MG63 (cell line): Measurements from ENCODE around the gene ABCD3. TPM values are rescaled to one million over a fixed set of nuclear protein-coding genes. Genes with fewer than 3 reads are reported as not detected.
"Not testable (repeated sequence)": the region's sequence is repeated elsewhere in the genome, so short reads cannot be mapped to it uniquely, and the experiment has no call there.

ENCODE experiments used
- DNase-seq: peaks from one replicate; pipeline ENCODE4 v3.0.0-alpha.2; 2020
- H3K27me3 ChIP-seq: fragments of 250-450 bp; sonication (Bioruptor Pico); 2 replicates; pipeline ENCODE4 v1.5.1; 2020; ENCODE audit warnings: mild to moderate bottlenecking, moderate library complexity
- H3K36me3 ChIP-seq: fragments of 250-450 bp; sonication (Bioruptor Pico); 2 replicates; pipeline ENCODE4 v1.5.1; 2020; ENCODE audit warnings: mild to moderate bottlenecking, moderate library complexity
- H3K4me3 ChIP-seq: fragments of 250-450 bp; sonication (Bioruptor Pico); 2 replicates; pipeline ENCODE4 v1.5.1; 2020; ENCODE audit warnings: mild to moderate bottlenecking, moderate library complexity
- H3K9me3 ChIP-seq: fragments of 250-450 bp; sonication (Bioruptor Pico); 2 replicates; pipeline ENCODE4 v1.5.1; 2020; ENCODE audit warnings: mild to moderate bottlenecking, moderate library complexity
- total RNA-seq: library from RNA; depleted of rRNA; stranded (reverse); fragments of >200 nt; shearing (Covaris generic); gene quantifications from 2 replicates; pipeline ENCODE4 v1.2.3, GENCODE V29; 2014; ENCODE audit warnings: low replicate concordance

ABCD3 gene
- total RNA-seq, 1 experiment from 2014 or later = 39.3 TPM

DNA sequence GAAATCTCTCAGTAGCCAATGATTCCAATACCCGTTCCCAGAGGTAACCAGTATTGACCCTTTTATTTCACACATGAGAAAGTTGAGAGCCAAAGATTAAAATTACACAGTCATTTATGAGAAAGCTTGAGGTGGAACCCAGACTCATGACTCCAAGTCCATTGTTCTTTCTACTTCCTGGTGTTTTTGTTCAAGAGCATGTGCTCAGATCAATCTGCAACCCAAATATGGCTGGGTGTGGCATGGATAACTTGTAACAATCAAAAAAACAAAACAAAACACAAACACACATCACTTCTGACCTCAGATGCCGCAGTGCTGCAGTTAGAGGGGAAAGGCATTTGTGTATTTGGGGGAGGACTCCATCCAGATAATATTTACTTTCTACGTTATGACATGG, 18.7 kb upstream of the ABCD3 start:
- H3K9me3 ChIP-seq = no peaks in the 10 kb centered on the region; the same call in 1 of the 2 replicates
- H3K4me3 ChIP-seq = no peak overlapping the region
- no peaks in the 10 kb centered on the region for H3K27me3 ChIP-seq
- H3K36me3 ChIP-seq = no peaks in the 10 kb centered on the region
- no peak for DNase-seq

DNA sequence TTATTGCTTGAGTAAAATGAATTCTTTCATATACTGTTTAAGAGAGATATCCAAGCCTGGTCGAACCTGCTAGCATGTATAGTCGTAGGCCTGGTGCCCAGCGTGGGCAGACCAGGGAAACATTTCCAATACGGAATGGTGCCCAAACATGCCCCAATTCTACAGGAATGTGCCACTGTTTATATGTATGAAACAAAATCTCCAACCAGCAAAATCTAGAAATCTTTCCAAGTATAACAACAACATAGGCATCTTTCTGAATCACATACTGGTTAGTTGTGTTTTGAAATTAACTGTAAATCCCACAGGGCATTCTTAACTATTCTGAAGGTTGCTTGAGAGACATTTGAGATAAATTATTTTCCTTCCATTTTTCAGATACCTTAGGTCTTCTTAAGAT, 17.0 kb upstream of the ABCD3 start:
- Histone ChIP-seq H3K27me3 (no peaks in the 10 kb centered on the region), H3K9me3 (no peaks in the 10 kb centered on the region; the same call in 1 of the 2 replicates), H3K4me3 (no peak overlapping the region), H3K36me3 (no peaks in the 10 kb centered on the region)
- peak; percentile 86 for DNase-seq

DNA sequence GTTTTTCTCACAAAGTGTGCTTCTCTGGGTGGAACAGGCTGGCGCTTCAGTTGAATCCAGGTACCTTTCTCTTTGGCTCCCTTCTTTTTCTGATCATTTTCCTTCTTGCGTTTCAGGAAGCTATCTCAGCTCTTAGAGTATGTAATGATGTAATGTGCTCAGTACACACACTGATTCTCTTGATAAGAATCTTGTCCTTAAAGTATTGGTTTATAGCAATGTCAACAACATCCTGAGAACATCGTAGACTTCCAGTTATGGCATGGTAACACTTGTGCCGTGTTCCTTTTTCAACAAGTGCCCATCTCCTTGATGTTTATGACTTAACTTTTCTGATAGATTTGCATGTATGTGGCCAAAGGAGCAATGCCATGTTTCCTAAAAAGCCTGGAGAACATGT, 11.7 kb upstream of the ABCD3 start:
- Histone ChIP-seq H3K27me3 (no peaks in the 10 kb centered on the region), H3K9me3 (no peaks in the 10 kb centered on the region), H3K36me3 (no peaks in the 10 kb centered on the region), H3K4me3 (no peak overlapping the region)
- no peak for DNase-seq

DNA sequence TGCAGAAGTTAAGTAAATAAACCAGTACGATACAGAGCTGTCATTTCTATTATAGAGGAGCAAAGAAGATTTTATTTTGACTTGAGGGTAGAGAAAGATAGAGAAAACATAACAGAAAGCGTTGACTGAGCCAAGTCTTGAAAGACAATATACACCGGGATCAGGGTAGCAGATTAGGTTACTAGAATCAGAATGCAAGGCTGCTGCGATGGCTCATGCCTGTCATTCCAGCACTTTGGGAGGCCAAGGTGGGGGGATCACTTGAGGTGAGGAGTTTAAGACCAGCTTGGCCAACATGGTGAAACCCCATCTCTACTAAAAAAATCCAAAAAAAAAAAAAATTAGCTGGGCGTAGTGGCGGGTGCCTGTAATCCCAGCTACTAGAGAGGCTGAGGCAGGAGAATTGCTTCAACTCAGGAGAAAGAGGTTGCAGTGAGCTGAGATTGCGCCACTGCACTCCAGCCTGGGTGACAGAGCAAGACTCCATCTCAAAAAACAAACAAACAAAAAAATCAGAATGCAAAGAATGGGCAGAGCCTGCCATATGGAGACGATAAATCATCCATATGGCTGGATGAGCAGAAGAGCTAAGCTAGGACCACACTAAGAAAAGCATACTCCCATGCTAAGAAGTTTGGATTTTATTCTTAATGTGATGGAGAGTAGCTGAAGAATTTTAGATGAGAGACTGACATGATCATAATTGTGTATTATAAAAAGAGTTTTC, 9.9 kb upstream of the ABCD3 start:
- no peaks in the 10 kb centered on the region for H3K36me3 ChIP-seq
- no peak overlapping the region for H3K4me3 ChIP-seq
- H3K9me3 ChIP-seq = no peaks in the 10 kb centered on the region
- no peaks in the 10 kb centered on the region for H3K27me3 ChIP-seq
- DNase-seq = peak; percentile 33

DNA sequence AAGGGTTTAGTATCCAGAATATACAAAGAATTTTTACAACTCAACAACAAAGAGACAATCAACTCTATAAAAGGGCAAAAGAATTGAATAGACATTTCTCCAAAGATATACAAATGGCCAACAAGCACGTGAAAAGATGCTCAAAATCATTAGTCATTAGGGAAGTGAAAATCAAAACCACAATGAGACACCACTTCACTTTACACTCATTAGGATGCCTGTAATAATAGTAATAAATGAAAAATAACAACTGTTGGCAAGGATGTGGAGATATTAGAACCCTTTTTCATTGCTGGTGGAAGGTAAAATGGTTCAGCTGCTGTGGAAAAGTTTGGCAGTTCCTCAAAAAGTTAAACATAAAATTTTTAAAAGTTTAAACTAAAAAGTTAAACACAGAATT, 7.0 kb upstream of the ABCD3 start:
- no peaks in the 10 kb centered on the region for H3K27me3 ChIP-seq
- no peak for DNase-seq
- H3K4me3 ChIP-seq = no peak overlapping the region
- H3K36me3 ChIP-seq = no peaks in the 10 kb centered on the region
- H3K9me3 ChIP-seq = no peaks in the 10 kb centered on the region

DNA sequence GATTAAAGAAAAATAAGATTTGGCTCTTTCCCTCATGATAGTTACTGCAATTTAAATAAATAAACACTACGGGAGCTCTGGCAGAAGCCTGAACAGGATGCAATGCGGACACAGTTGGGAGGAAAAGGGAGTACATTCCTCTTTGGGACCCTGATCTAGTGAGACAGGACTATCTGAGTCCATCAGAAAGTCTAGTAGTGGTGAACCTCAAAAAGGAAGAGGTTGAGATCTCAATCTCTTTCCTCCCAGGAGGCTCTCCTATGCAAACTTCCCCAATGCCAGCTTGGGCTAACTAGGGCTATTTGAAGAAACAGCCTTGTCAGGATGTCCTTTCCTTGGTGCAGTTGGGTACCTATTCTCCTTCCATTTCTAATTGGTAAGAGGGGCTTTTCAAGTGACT, 4.9 kb upstream of the ABCD3 start:
- Histone ChIP-seq H3K36me3 (no peaks in the 10 kb centered on the region), H3K4me3 (no peak overlapping the region), H3K27me3 (no peaks in the 10 kb centered on the region), H3K9me3 (no peaks in the 10 kb centered on the region)
- no peak for DNase-seq

DNA sequence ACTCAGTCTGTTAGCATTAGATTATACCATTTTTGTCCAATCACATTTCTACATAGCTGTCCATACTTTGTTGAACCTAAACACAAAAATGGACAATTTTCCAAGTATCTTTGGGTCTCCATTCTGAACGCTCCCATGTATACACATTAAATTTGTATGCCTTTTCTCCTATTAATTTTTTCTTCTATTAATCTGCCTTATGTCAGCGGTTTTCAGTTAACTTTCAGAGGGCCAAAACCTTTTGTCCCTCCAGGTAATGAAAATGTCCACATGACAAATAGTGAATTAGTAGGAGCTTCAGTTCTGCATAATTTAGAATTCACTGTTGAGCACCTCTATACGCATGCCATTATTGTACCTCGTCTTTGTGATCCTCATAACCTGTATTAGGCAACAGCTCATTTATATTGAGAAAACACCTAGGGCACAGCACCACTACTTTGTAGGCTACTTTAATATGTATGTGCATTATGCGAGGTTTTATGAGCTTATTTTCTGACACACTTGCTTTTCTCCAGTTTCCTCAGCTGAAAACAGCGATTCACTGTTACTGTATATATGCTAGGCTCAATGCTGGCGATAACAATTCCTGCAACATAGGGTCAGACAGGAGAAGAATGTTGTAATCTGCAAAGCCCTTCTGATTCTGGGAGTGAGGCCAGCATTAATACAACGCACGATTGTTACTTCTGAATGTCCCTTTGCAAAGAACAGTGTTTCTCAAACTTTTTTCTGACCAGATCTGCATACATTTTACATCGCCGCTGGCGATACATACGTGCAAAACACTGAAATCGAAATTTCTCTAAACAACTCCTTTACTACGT, 1.1 kb upstream of the ABCD3 start:
- H3K27me3 ChIP-seq = no peaks in the 10 kb centered on the region
- peak; percentile 56 for DNase-seq
- H3K9me3 ChIP-seq = no peaks in the 10 kb centered on the region
- H3K4me3 ChIP-seq = peak overlapping the region; percentile 94
- no peaks in the 10 kb centered on the region for H3K36me3 ChIP-seq

DNA sequence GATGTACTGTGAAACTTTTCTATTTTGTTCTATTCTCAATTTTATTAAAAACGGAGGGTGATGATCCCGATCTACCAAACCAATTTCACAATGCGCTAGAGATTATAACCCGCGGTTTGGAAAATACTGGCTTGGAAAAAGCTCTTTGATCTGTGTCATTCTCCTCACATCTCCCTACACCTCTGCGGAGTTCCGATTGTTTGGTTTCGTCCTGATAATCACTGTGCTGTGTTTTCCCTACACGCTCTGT, 536 bp upstream of the ABCD3 start:
- H3K4me3 ChIP-seq = peak overlapping the region; percentile 94
- H3K9me3 ChIP-seq = no peaks in the 10 kb centered on the region
- no peaks in the 10 kb centered on the region for H3K36me3 ChIP-seq
- no peak for DNase-seq
- no peaks in the 10 kb centered on the region for H3K27me3 ChIP-seq

DNA sequence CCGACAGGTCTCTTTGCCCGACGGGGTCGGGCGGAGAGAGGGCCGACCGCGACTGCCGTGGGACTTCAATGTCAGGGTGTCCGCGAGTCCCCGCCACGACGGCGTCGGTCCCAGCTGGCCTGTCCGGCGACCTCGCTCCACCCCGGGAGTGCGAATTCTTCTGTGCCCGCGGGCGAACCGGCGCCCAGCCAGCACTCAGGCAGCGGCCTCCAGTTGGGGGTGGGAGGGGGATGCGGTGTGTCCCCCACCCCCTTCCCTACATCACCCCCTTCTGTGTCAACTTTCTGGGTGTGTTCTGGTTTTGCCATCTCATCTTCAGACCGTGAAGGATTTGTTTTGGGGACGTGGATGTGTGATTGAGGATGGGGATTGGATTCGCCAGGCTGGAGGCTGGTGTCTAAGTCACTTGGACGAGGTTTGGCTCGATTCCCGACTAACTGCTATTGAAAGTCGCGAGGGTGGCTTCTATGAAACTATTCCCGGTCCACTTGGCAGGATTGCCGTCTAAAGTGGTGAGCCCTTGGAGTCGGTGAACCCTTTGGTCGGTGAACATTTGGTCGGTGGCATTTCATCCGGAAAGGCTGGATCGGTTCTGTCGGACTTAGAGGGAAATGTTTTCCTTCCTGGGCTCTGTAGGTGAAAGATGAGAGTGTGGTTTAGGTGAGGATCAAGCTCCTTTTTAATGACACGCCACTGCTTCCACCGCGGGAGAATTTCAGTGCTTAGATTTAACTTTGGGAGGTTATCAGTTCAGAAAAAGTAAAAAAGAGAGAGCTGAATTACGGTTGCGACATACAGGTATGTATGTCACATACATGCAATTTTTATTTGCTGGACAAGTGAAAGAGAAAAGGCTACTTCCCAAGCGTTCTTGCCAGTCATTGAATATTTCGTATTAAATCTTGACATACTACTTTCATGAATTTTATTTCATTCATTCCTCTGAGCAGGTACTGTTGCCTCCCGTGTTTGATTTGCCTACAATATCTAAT, 771 bp downstream of the ABCD3 start:
- peak; percentile 53 for DNase-seq
- peak overlapping the region; percentile 94 for H3K4me3 ChIP-seq
- H3K36me3 ChIP-seq = no peaks in the 10 kb centered on the region
- H3K9me3 ChIP-seq = no peaks in the 10 kb centered on the region
- no peaks in the 10 kb centered on the region for H3K27me3 ChIP-seq

DNA sequence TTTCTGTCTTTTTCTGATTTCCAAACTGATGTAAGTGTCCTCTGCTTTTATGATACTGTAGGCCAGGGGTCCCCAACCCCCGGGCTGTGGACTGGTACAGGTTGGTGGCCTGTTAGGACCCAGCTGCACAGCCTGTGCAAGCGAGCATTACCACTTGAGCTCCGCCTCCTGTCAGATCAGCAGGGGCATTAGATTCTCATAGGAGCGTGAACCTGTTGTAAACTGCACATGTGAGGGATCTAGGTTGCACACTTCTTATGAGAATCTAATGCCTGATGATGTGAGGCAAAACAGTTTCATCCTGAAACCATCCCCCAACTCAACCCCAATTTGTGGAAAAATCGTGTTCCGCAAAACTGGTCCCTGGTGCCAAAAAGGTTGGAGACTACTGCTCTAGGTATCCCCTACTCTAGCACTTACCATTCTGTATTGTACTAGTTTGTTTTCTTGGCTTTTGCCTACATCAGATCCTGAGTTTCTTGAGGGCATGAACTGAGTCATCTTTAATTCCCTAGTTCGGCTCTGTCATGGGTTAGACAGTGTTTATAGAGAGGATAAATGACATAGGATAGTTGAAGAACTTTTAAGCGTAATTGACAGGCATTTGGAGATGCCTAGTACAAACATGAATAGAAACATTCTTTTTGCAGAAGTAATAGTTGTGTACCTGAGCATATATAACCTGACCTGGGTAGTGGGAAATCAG, 4.1 kb downstream of the ABCD3 start:
- peaks cover 3% of the 10 kb centered on the region; the same call in 1 of the 2 replicates for H3K36me3 ChIP-seq
- no peaks in the 10 kb centered on the region for H3K27me3 ChIP-seq
- no peak overlapping the region for H3K4me3 ChIP-seq
- H3K9me3 ChIP-seq = no peaks in the 10 kb centered on the region
- no peak for DNase-seq

DNA sequence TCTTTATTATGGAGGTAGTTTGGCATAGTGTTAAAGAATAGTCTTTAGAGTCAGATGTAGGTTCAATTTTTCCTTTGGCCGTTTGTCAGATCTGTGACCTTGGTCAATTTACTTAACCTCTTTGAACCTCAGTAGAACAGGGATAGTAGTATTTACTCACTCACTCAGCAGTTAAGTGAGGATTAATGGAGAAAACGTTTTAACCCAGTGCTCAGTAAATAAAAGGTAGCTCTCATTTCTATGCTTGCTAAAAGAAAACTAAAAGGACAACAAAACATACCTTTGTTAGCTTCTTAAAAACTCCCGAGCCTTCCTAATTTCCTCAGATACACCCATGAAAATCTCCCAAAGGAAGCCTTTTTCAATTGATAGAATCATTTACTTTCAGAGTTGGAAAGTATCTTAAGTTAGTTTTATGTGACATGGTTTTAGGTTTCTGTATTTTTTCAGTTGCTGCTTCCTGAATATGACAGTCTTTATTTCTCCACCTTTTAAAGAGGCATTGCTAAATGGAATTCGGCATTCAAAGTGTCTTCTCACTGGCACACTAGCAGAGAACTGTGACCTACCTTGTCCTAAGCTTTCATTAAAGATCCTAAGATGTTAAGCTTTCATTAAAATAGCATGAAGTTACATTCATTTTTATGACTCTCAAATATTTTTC, 7.8 kb downstream of the ABCD3 start:
- Histone ChIP-seq H3K4me3 (no peak overlapping the region), H3K36me3 (peaks cover 3% of the 10 kb centered on the region), H3K9me3 (no peaks in the 10 kb centered on the region), H3K27me3 (no peaks in the 10 kb centered on the region)
- DNase-seq = no peak

DNA sequence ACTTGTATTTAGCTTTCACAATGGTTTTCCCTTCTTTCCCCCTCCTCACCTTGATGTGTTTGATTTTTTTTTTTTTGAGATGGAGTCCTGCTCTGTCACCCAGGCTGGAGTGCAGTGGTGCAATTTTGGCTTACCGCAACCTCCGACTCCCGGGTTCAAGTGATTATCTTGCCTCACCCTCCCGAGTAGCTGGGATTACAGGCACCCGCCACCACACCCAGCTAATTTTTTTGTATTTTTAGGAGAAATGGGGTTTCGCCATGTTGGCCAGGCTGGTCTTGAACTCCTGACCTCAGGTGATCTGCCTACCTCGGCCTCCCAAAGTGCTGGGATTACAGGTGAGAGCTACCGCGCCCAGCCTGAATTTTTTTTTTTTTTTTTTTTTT, 8.3 kb downstream of the ABCD3 start:
- H3K36me3 ChIP-seq, H3K4me3 ChIP-seq, H3K9me3 ChIP-seq, H3K27me3 ChIP-seq, DNase-seq: not testable (repeated sequence)

DNA sequence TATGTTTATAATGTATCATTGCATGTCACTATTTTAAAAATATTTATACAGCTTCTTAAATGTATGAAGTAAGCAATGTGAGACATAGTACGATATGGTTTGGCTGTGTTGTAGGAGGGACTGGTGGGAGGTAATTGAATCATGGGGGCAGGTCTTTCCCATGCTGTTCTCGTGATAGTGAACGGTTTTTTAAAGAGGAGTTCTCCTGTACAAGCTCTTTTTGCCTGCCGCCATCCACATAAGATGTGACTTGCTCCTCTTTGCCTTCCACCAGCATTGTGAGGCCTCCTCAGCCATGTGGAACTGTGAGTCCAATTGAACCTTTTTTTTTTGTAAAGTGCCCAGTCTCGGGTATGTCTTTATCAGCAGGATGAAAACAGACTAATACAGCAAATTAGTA, 10.3 kb downstream of the ABCD3 start:
- no peak for DNase-seq
- Histone ChIP-seq H3K4me3 (no peak overlapping the region), H3K36me3 (peaks cover 3% of the 10 kb centered on the region), H3K9me3 (no peaks in the 10 kb centered on the region), H3K27me3 (no peaks in the 10 kb centered on the region)

DNA sequence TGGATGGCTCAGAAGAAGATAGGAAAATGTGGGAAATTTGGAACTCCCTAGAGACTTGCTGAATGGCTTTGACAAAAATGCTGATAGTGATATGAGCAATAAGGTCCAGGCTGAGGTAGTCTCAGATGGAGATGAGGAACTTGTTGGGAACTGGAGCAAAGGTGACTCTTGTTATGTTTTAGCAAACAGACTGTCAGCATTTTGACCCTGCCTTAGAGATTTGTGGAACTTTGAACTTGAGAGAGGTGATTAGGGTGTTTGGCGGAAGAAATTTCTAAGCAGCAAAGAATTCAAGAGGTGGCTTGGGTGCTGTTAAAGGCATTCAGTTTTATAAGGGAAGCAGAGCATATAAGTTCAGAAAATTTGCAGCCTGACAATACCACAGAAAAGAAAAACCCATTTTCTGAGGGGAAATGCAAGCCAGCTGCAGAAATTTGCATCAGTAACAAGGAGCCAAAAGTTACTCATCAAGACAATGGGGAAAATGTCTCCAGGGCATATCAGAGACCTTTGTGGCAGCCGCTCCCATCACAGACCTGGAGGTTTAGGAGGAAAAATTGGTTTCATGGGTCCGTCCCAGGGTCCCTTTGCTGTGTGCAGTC, 10.8 kb downstream of the ABCD3 start:
- H3K9me3 ChIP-seq, DNase-seq, H3K27me3 ChIP-seq, H3K4me3 ChIP-seq, H3K36me3 ChIP-seq: not testable (repeated sequence)

DNA sequence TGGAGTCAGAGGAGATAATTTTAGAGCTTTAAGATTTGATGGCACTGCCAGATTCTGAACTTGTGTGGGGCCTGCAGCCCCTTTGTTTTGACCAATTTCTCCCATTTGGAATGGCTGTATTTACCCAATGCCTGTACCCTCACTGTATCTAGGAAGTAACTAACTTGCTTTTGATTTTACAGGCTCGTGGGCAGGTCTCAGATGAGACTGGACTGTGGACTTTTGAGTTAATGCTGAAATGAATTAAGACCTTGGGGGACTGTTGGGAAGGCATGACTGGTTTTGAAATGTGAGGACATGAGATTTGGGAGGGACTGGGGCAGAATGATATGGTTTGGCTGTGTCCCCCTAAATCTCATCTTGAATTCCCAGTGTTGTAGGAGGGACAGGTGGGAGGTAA, 11.9 kb downstream of the ABCD3 start:
- H3K9me3 ChIP-seq, H3K4me3 ChIP-seq, H3K36me3 ChIP-seq, DNase-seq, H3K27me3 ChIP-seq: not testable (repeated sequence)

DNA sequence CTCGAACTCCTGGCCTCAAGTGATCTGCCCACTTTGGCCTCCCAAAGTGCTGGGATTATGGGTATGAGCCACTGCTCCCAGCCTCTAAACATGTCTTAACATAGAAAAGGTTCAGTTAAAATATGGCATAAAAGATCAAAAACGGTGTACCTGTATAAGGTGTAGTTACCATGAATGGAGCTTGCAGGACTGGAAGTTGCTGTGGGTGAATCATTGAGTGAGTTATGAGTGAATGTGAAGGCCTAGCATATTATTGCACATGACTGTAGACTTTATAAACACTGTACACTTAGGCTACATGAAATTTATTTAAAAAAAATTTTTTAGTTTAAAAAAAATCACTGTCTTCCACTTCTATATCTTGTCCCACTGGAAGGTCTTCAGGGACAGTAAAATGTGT, 15.7 kb downstream of the ABCD3 start:
- H3K4me3 ChIP-seq = no peak overlapping the region
- no peaks in the 10 kb centered on the region for H3K27me3 ChIP-seq
- no peak for DNase-seq
- peaks cover 9% of the 10 kb centered on the region for H3K36me3 ChIP-seq
- peaks cover 17% of the 10 kb centered on the region for H3K9me3 ChIP-seq
